HFFc6 (cell line): ENCODE measurements around the gene PCSK9. TPM values are rescaled to one million over a fixed set of nuclear protein-coding genes. Genes with fewer than 3 reads are reported as not detected.

Experiments used
- DNase-seq: peaks from one replicate; pipeline ENCODE4 v3.0.0-alpha.2; 2018
- H3K27ac Mint-ChIP-seq: 2 replicates; pipeline ENCODE4 v1.8.0; 2020; ENCODE audit warnings: mild to moderate bottlenecking, mixed read lengths
- H3K27me3 Mint-ChIP-seq: 2 replicates; pipeline ENCODE4 v1.8.0; 2021; ENCODE audit warnings: mild to moderate bottlenecking, moderate library complexity, mixed read lengths; ENCODE audit not compliant: insufficient read depth
- H3K36me3 Mint-ChIP-seq: 2 replicates; pipeline ENCODE4 v1.8.0; 2021; ENCODE audit warnings: low read depth, mixed read lengths
- H3K4me1 Mint-ChIP-seq: 2 replicates; pipeline ENCODE4 v1.8.0; 2020; ENCODE audit warnings: low read depth, mixed read lengths
- H3K4me3 Mint-ChIP-seq: 2 replicates; pipeline ENCODE4 v1.8.0; 2020; ENCODE audit warnings: mild to moderate bottlenecking, moderate library complexity, mixed read lengths
- H3K9me3 Mint-ChIP-seq: 2 replicates; pipeline ENCODE4 v1.8.0; 2020; ENCODE audit warnings: mild to moderate bottlenecking, mixed read lengths
- total RNA-seq, 6 experiments: library from RNA; stranded (reverse); fragmentation: NEBNext Ultra II Directional; extraction: Animal tissue kit (Norgen Biotek cat#: 25700); gene quantifications; 2 replicates in 1 of 6; 3 replicates in 5 of 6; pipeline ENCODE4 v1.2.3, GENCODE V29; 2021
- TF ChIP-seq, protein P1 (sequence below): fragments of 200-600 bp; sonication (generic); IDR thresholded peaks from 2 replicates; pipeline ENCODE4 v1.5.0; 2021; ENCODE audit warnings: antibody characterized with exemption, mild to moderate bottlenecking

PCSK9 gene
- total RNA-seq, 6 experiments from 2014 or later, result 0.05 TPM; not detected in 4

DNA sequence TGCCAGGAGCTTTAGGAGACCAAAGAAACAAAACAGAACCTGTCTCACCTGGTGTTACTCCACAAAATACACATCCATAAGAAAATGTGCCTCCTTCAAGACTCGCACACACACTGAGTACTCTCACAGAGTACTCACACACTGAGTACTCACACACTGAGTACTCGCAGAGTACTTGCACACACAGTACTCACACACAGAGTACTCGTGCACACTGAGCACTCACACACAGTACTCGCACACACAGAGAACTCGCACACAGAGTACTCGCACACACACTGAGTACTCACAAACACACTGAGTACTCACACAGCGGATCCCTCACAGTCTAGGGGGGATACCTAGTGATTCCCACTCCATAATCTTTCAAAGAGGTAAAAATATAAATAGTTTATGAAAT, 40.3 kb downstream of the PCSK9 start:
- H3K27me3 Mint-ChIP-seq, result peaks cover 2% of the 10 kb centered on the region
- H3K27ac Mint-ChIP-seq, result no peak overlapping the region
- no peak for DNase-seq
- H3K9me3 Mint-ChIP-seq, result no peaks in the 10 kb centered on the region
- TF ChIP-seq, protein P1, sequence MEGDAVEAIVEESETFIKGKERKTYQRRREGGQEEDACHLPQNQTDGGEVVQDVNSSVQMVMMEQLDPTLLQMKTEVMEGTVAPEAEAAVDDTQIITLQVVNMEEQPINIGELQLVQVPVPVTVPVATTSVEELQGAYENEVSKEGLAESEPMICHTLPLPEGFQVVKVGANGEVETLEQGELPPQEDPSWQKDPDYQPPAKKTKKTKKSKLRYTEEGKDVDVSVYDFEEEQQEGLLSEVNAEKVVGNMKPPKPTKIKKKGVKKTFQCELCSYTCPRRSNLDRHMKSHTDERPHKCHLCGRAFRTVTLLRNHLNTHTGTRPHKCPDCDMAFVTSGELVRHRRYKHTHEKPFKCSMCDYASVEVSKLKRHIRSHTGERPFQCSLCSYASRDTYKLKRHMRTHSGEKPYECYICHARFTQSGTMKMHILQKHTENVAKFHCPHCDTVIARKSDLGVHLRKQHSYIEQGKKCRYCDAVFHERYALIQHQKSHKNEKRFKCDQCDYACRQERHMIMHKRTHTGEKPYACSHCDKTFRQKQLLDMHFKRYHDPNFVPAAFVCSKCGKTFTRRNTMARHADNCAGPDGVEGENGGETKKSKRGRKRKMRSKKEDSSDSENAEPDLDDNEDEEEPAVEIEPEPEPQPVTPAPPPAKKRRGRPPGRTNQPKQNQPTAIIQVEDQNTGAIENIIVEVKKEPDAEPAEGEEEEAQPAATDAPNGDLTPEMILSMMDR, result no peak
- H3K36me3 Mint-ChIP-seq, result peaks cover 21% of the 10 kb centered on the region
- H3K4me3 Mint-ChIP-seq, result no peak overlapping the region
- H3K4me1 Mint-ChIP-seq, result peaks cover 15% of the 10 kb centered on the region

DNA sequence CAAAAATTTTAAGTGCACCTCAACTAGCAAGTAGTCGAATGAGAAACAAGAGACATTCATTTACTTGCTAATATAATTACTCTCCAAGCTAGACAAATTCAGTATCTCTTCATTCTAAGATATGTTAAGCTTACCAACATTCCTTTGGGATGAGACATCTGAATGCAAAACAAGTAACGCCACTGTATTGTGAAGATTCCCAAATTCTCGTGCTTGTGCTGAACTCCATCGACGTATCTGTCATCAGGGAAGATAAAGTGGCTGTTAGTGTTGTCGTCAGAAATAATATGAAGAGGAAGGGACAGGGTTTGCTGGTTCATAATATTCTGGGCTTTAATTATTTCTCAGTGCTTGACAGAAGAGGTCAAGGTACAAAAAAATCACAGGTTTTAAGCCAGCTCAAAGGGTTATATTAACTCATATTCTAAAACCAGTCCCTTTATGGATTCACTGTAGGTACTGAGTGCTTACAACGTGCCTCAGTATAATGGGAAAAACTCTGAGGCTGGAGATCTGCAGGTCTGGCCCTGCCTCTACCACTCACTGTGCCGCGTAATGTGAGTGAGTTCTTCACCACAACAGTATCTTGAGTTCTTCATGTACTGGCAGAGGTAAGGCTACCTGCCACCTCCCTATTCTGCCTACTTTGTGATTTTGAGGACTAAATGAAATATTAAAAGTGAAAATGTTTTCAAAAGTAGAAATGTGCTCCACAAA, 42.0 kb downstream of the PCSK9 start:
- peak; percentile 36 for DNase-seq
- H3K27ac Mint-ChIP-seq, result peak overlapping the region; percentile 10; the same call in 1 of the 2 replicates
- no peak overlapping the region for H3K4me3 Mint-ChIP-seq
- peaks cover 2% of the 10 kb centered on the region; the same call in 1 of the 2 replicates for H3K27me3 Mint-ChIP-seq
- TF ChIP-seq, protein P1, result no peak
- H3K36me3 Mint-ChIP-seq, result peaks cover 14% of the 10 kb centered on the region
- H3K9me3 Mint-ChIP-seq, result no peaks in the 10 kb centered on the region
- peaks cover 15% of the 10 kb centered on the region for H3K4me1 Mint-ChIP-seq

DNA sequence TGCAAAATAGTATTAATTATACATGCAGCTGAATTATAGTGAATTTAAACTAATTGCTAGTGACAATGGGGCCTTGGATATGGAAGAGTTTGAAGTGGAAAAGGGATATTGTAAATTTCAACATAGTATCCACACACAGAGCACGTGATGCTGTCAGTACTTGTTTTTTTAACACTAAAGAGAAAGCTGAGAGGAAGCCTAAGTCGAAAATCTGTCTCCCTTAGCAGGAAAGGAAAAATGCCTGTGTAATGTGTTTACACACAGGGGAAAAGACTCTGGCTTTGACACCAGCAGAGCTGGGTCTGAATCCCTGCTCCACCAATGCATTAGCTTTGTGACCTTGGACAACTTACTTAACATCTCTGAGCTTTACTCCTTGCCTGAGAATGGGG, 42.6 kb downstream of the PCSK9 start:
- DNase-seq, result no peak
- Mint-ChIP-seq H3K27ac (no peak overlapping the region), H3K27me3 (peaks cover 2% of the 10 kb centered on the region; the same call in 1 of the 2 replicates), H3K4me3 (no peak overlapping the region), H3K36me3 (peaks cover 14% of the 10 kb centered on the region), H3K4me1 (peaks cover 15% of the 10 kb centered on the region), H3K9me3 (no peaks in the 10 kb centered on the region)
- TF ChIP-seq, protein P1, result no peak

DNA sequence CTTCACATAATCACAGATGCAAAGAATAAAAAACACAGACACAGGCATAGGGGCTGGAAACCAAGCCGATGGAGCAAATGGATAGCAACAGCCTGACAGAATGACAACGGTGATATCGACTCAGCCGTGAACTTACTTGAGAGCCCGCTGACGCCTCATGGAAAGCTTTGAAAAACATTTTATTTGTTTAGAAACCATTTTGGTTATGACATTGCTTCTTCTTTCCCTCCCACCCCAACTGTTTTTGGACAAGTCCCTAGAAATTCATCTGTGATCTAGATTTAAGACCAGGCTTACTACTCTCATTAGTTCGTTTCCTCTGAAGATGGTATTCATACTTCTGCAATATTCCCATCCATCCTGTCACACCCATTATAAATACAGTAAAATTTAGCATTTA, 44.9 kb downstream of the PCSK9 start:
- H3K9me3 Mint-ChIP-seq, result no peaks in the 10 kb centered on the region
- no peaks in the 10 kb centered on the region for H3K27me3 Mint-ChIP-seq
- no peak overlapping the region for H3K27ac Mint-ChIP-seq
- H3K4me3 Mint-ChIP-seq, result no peak overlapping the region
- H3K36me3 Mint-ChIP-seq, result peaks cover 24% of the 10 kb centered on the region
- DNase-seq, result no peak
- TF ChIP-seq, protein P1, result no peak
- H3K4me1 Mint-ChIP-seq, result peaks cover 15% of the 10 kb centered on the region

DNA sequence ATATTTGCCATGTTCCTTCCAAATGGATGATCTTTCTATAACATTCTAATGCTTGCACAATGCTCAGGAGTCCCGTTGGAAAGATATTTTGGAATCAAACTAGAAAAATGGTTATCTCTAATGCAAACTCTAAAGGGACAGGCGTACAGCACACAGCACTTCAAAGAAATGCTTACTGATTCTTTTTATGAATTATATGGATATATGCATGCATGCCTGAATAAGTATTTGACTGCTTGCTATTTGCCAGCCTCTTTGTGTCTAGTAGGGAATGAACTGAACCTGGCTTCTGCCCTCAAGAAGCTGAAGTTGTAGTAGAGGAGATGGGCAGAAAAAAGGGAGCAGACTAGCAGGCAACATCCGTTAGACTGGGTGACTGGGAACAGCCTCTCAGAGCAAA, 48.1 kb downstream of the PCSK9 start:
- TF ChIP-seq, protein P1, result no peak
- no peak overlapping the region for H3K4me3 Mint-ChIP-seq
- DNase-seq, result no peak
- peaks cover 27% of the 10 kb centered on the region for H3K36me3 Mint-ChIP-seq
- no peaks in the 10 kb centered on the region for H3K9me3 Mint-ChIP-seq
- peaks cover 5% of the 10 kb centered on the region; the same call in 1 of the 2 replicates for H3K4me1 Mint-ChIP-seq
- no peak overlapping the region for H3K27ac Mint-ChIP-seq
- H3K27me3 Mint-ChIP-seq, result no peaks in the 10 kb centered on the region
